Neural crest cell (in vitro differentiated cells): ENCODE results near the gene KRT78. TPM values are rescaled to one million over a fixed set of nuclear protein-coding genes. Genes with fewer than 3 reads are reported as not detected.
A peak's percentile ranks its signal among the peaks of the same experiment; 100 is the strongest.
"Not testable (repeated sequence)": the region's sequence is repeated elsewhere in the genome, so short reads cannot be mapped to it uniquely, and the experiment has no call there.

Experiments
- DNase-seq: peaks from one replicate; pipeline ENCODE4 v3.0.0; 2021; ENCODE audit warnings: low read depth, mixed read lengths, low spot score
- H3K27ac Mint-ChIP-seq: one replicate; pipeline ENCODE4 v1.8.0; 2021; ENCODE audit warnings: mild to moderate bottlenecking, mixed read lengths; ENCODE audit not compliant: unreplicated experiment
- H3K27me3 Mint-ChIP-seq: 2 replicates; pipeline ENCODE4 v1.8.0; 2021; ENCODE audit warnings: low read depth, mild to moderate bottlenecking, mixed read lengths
- H3K36me3 Mint-ChIP-seq: 2 replicates; pipeline ENCODE4 v1.8.0; 2021; ENCODE audit warnings: low read depth, mild to moderate bottlenecking, mixed read lengths
- H3K4me1 Mint-ChIP-seq: 2 replicates; pipeline ENCODE4 v1.8.0; 2021; ENCODE audit warnings: mixed read lengths
- H3K4me3 Mint-ChIP-seq: one replicate; pipeline ENCODE4 v1.8.0; 2021; ENCODE audit warnings: mild to moderate bottlenecking, mixed read lengths
- H3K9me3 Mint-ChIP-seq: 2 replicates; pipeline ENCODE4 v1.8.0; 2021; ENCODE audit warnings: mixed read lengths
- CTCF ChIP-seq: fragments of 200-600 bp; sonication (generic); conservative IDR thresholded peaks from 2 replicates; pipeline ENCODE4 v1.5.0; 2021; ENCODE audit warnings: antibody characterized with exemption, mild to moderate bottlenecking
- total RNA-seq: library from RNA; stranded (reverse); gene quantifications from 2 replicates; pipeline ENCODE4 v1.2.1, GENCODE V29; 2021

KRT78 gene
- total RNA-seq, 1 donor from 2014 or later, result not detected

DNA sequence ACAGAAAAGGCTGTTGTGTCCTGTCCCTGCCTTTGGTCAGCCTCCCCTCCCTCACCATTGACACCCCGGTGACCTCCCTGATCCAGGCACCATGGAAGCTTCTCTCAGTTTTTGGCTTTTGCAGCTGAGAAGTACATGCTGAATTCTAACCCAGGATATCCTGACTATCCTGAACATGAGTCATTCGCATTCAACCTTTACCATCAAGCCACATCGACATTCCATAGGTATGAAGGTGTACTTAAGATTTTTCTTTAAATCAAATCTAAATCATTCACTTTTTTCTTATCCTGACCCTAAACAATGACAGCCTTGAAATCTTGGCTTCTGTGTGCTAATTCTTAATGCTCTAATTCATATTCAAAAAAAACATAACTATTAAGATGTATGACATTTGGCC, 8.7 kb upstream of the KRT78 start:
- Mint-ChIP-seq H3K4me1 (no peaks in the 10 kb centered on the region), H3K4me3 (no peak overlapping the region), H3K27ac (no peak overlapping the region), H3K36me3 (no peaks in the 10 kb centered on the region), H3K27me3 (peaks cover 29% of the 10 kb centered on the region), H3K9me3 (no peaks in the 10 kb centered on the region)
- no peak for TF ChIP-seq CTCF
- no peak for DNase-seq

- Mint-ChIP-seq H3K4me1 (no peaks in the 10 kb centered on the region), H3K27me3 (peaks cover 36% of the 10 kb centered on the region), H3K27ac (no peak overlapping the region), H3K9me3 (no peaks in the 10 kb centered on the region), H3K4me3 (no peak overlapping the region), H3K36me3 (no peaks in the 10 kb centered on the region)
- no peak for DNase-seq
- no peak for TF ChIP-seq CTCF
Measured at GRCh38 chr12:52856787-52857186, 8.0 kb upstream of the KRT78 start.

DNA sequence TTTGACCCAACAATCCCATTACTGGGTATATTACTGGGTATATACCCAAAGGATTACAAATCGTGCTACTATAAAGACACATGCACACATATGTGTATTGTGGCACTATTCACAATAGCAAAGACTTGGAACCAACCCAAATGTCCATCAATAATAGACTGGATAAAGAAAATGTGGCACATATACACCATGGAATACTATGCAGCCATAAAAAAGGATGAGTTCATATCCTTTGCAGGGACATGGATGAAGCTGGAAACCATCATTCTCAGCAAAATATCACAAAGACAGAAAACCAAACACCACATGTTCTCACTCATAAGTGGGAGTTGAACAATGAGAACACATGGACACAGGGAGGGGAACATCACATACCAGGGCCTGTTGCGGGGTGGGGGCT, 7.3 kb upstream of the KRT78 start:
- H3K4me1 Mint-ChIP-seq, DNase-seq, H3K9me3 Mint-ChIP-seq, H3K36me3 Mint-ChIP-seq, H3K27ac Mint-ChIP-seq, H3K4me3 Mint-ChIP-seq: not testable (repeated sequence)
- H3K27me3 Mint-ChIP-seq, result peaks cover 43% of the 10 kb centered on the region

DNA sequence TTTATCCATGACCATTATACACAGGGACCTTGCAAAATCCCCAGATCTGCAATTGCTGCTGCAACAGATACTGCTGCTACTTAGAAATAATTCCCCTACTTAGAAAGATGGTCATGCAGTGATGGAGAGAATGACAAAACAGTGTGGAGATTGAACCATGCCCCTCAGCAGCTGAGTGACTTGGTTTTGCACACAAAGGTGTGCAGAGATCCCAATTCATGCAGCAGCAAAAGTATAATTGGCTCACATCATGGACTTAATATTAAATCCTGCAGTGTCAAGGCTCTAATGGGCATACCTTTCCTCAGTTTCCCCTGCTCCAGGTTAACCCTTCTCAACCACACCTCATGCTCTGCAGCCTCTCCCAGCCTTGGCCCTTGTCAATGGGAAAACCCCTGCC, 3.0 kb upstream of the KRT78 start:
- peaks cover 43% of the 10 kb centered on the region for H3K27me3 Mint-ChIP-seq
- TF ChIP-seq CTCF, result no peak
- DNase-seq, result no peak
- H3K4me3 Mint-ChIP-seq, result no peak overlapping the region
- no peaks in the 10 kb centered on the region for H3K4me1 Mint-ChIP-seq
- H3K36me3 Mint-ChIP-seq, result no peaks in the 10 kb centered on the region
- H3K27ac Mint-ChIP-seq, result no peak overlapping the region
- no peaks in the 10 kb centered on the region for H3K9me3 Mint-ChIP-seq

- peak overlapping the region; percentile 27 for H3K27ac Mint-ChIP-seq
- no peak overlapping the region for H3K4me3 Mint-ChIP-seq
- DNase-seq, result no peak
- no peaks in the 10 kb centered on the region for H3K4me1 Mint-ChIP-seq
- no peak for TF ChIP-seq CTCF
- no peaks in the 10 kb centered on the region for H3K9me3 Mint-ChIP-seq
- H3K27me3 Mint-ChIP-seq, result peaks cover 44% of the 10 kb centered on the region
- H3K36me3 Mint-ChIP-seq, result no peaks in the 10 kb centered on the region
Measured at GRCh38 chr12:52850681-52851080, 1.9 kb upstream of the KRT78 start.

DNA sequence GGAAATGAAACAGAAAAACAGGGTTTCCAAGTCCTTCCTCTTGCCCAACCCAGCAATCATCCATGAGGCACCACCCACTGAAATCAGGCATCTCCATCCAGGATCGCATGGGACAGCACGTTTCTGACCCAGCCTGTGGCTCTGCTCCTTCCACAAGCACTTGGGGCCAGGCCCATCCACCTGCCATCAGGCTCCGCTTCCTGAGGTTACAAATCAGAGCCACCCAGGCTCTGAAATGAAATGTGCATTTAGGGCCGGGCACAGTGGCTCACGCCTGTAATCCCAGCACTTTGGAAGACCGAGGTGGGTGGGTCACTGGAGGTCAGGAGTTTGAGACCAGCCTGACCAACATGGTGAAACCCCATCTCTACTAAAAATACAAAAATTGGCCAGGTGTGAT, 717 bp upstream of the KRT78 start:
- Mint-ChIP-seq H3K4me3 (no peak overlapping the region), H3K27me3 (peaks cover 33% of the 10 kb centered on the region), H3K4me1 (no peaks in the 10 kb centered on the region), H3K9me3 (no peaks in the 10 kb centered on the region), H3K27ac (no peak overlapping the region), H3K36me3 (no peaks in the 10 kb centered on the region)
- TF ChIP-seq CTCF, result no peak
- DNase-seq, result no peak
